Amniotic epithelial cell (primary cell): Measurements from ENCODE around the gene HYOU1.
"Not testable (repeated sequence)": the region's sequence is repeated elsewhere in the genome, so short reads cannot be mapped to it uniquely, and the experiment has no call there.

Experiments used
- DNase-seq: peaks from one replicate; pipeline ENCODE4 v3.0.0-alpha.2; 2010; ENCODE audit warnings: low read depth

Gene HYOU1

DNA sequence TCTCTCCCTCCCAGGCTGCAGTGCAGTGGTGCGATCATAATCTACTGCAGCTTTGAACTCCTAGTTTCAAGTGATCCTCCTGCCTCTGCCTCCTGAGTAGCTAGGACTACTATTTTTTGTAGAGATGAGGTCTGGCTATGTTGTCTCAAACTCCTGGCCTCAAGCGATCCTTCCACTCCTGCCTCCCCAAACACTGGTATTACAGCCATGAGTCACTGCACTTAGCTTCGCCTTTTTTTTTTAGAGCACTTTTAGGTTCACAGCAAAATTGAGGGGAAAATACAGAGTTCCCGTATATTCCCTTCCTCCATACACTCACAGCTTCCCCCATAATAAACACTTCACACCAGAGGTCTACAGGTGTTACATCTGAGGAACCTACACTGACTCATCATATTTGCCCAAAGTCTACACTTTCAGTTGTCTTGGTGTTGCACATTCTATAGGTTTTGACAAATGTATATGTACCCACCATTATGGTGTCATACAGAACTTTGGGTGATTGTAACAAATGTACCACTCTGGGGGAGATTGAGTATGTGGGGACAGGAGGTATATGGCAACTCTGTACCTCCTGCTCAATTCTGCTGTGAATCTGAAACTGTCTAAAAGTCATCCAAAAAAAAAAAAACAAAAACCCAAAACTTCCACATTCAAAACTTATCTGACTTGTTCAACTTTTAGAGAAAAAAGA lies 15.0 kb downstream of the HYOU1 start:
- no peak for DNase-seq

DNA sequence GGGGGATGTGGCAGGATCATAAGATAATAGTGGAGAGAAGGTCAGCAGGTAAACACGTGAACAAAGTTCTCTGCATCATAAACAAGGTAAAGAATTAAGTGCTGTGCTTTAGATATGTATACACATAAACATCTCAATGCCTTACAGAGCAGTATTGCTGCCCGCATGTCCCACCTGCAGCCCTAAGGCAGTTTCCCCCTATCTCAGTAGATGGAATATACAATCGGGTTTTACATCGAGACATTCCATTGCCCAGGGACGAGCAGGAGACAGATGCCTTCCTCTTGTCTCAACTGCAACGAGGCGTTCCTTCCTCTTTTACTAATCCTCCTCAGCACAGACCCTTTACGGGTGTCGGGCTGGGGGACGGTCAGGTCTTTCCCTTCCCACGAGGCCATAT lies 17.5 kb downstream of the HYOU1 start:
- not testable (repeated sequence) for DNase-seq

DNA sequence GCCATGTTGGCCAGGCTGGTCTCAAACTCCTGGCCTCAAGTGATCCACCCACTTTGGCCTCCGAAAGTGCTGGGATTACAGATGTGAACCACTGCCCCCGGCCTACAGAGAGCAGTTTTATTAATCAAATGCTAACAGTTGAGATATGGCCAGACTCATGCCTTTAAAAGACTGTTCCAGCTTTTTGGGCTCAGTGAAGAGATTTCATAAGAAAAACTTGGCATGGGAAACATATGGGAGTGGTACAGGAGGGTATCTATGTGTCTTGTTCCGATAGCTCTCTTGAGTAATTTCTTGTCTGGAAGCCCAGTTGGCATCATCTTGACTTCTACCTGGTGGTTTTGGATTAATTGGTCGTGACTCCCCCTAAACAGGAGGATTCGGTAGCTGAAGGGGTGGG lies 18.1 kb downstream of the HYOU1 start:
- no peak for DNase-seq

GRCh38 chr11:119034813-119035212 lies 22.2 kb downstream of the HYOU1 start:
- no peak for DNase-seq

- not testable (repeated sequence) for DNase-seq
Observed at GRCh38 chr11:119033421-119033820, 23.6 kb downstream of the HYOU1 start.

- DNase-seq, result no peak
Observed at GRCh38 chr11:119031912-119032280, 25.1 kb downstream of the HYOU1 start.

GRCh38 chr11:119030329-119031047 lies 26.5 kb downstream of the HYOU1 start, which contains the start of gene SLC37A4:
Gene SLC37A4, minus strand, starts transcription at chr11:119030877.
- DNase-seq, result peak; percentile 96

- DNase-seq, result no peak
Observed at GRCh38 chr11:119030029-119030328, 27.0 kb downstream of the HYOU1 start.

DNA sequence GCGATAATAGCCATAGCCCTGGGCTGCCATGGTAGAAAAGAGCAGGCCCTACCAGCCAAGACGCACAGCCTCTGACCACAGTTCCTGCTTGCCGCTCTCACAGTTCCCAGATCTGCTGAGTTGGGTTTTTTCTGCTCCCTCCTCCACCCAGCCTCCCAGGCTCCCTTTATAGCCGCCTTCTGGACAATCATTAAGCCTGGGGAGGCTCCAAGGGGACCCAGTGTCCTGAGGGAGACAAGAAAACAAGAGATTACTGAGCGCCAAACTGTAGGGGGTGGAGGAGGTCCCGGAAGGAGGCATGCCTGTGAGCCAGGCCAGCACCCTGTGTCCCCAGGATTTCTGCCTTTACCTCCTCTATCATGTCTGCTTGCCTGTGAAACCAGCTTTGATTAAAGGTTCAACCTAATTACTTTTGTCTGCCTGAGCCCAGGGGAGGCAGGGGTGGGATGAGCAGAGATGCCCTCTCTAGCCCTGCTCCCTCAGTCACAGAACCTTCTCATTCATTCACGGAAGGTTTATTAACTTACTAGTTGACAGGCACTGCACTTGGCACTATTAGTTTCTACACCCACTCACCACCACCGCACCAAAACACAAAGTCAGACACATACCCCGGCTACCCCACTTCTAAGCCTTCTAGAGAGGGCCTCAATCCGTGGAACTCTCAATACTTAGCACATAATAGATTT lies 27.5 kb downstream of the HYOU1 start:
- no peak for DNase-seq

GRCh38 chr11:119029069-119029339 lies 28.0 kb downstream of the HYOU1 start:
- no peak for DNase-seq

DNA sequence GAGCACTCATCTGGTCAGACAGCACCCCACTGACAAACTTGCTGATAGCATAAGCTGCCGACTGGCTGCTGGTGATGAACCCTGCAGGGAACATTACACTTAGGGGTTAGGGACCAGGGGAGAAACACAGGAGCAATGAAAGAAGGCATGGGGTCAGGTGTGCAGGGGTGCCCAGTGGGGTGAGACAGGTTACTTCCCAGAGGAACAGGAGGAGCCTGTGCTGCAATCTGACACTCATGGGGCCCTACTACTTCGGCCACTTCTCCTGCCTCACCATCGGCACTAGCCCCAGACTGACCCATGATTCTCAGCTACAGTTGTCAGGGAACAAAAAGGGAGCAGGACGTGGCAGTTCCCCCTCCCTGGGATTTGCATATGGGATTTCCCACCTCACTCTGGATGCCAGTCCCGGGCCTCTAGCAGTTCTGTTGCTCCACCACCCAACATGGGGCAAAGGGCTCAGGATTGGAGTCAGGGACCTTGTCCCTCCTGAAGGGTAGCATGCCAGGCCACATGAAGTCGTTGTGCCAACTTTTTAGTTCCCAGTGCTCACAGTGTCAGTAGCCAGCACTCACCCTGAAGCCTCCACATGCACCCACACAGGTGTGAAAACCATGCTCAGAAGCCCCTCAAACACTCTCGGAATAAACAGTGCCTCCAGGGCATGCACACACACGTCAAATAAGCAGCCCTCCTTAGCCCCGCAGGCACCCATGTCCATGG lies 28.5 kb downstream of the HYOU1 start:
- DNase-seq, result no peak

GRCh38 chr11:119027561-119028345 lies 29.3 kb downstream of the HYOU1 start:
- no peak for DNase-seq

DNA sequence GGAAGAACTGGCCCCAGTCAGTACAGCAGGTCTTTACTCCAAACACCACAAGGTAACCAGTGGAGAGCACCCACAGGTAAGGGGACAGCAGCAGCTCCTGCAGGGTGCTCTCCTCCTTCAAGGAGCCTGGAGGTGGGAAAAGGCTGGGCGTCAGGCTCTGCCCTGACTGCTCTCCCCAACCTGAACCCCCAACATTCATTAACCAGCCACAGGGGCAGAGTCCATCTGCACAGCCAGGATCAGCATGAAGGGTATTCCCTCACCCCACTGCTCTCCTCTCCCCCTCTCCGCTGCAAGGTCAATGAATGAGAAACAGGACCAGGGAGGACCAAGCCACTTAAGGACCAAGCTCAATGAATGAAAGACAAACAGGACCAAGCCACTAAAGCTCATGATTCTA lies 30.0 kb downstream of the HYOU1 start:
- DNase-seq, result no peak

GRCh38 chr11:119025978-119026766 lies 30.8 kb downstream of the HYOU1 start:
- no peak for DNase-seq

DNA sequence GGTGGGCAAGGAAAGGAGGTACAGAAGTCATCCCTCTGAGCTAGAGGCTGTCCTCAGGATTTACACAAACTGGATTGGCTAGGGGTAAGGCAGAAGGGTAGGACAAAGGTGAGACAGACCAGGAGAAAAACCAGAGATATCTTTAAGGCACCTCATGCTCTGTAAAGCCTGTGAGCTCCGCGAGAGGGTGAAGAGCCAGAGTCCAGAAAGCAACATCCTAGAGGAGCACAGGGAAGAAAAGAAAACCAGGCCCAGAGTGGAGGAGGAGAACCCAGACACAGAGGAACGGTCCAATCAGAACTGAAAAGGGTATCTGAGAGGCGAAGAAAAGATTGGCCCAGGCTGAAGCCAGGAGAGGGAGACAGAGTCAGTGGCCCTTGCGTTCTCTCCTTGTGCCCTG lies 31.5 kb downstream of the HYOU1 start:
- DNase-seq, result no peak

DNA sequence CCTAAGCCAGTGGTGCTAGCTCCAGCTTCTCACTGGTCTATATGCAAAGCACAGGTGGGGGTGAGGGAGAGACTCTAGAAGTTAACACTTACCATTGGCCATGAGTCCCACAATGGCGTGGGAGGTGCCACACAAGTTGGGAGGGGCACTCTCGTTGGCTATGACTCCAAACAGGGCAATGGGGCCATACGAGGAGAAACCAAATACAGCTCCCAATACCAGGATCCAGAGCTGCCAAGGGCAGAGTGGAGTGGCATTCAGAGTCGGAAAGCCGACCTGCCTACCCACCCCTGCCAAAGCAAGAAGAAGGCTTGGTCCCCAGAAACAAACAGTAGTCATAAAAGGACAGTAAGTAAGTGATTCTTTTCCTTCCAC lies 31.9 kb downstream of the HYOU1 start:
- no peak for DNase-seq

DNA sequence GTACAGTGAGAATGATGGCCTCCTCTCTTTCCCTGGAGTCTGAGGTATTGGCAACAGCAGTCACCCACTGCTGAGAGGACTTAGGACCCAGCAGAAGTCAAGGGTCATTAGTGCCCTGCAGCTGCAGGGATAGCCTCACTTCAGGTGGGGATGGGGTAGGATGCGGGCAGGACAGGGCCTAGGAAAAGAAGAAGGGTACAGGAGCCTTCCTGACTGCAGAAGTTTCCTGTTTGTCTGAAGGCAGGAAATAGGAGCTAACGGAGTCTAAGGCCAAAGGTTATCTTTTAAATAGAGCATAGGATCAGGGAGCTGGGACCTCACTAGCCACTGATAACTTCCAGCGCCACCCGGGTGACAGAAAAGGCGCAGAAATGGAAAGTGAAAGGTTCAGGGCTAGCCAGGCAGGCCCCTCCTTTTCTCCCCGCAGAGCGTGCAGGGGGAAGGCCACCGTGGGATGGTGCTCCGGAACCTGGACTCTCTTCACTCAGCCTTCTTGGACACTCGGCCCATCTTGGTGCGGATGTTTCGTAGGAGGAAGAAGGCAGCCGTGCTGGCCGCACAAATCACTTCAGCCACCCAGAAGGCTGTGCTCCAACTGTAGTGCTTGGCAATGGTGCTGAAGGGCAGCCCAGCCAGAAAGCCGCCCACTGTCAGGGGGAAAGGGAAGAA lies 32.4 kb downstream of the HYOU1 start:
- DNase-seq, result no peak

DNA sequence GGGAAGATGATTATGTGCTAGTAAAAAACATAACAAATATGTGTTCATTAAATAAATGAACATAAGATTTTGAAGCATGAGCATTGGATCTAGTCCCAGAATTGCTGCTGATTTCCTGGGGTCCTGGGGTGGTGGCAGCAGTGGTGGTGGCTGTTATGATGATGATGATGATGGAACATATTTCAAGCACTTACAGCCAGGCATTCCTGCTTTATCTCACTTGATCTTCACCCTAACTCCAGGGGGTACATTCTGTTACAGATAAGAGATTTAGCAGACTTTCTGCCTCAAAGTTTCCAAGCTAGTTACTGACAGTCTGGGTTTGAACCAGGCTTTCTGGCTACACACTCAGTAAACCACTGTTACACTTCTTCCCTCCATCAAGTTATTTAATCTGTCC lies 33.3 kb downstream of the HYOU1 start:
- DNase-seq, result peak; percentile 62

DNA sequence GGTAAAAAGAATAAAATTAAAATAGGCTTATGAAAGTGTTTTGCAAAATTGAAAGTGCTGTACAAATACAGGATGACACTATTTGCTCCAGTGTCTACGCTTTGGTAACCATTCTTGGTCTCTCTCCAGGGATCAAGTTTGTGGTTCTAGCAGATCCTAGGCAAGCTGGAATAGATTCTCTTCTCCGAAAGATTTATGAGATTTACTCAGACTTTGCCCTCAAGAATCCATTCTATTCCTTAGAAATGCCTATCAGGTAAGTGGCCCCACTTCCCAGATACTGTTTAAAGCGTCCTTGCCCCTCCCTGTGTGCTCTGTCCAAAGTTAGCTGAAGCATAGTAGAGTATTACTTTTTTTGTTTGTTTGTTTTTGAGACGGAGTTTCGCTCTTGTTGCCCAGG lies 35.4 kb downstream of the HYOU1 start:
- DNase-seq, result no peak

GRCh38 chr11:119019996-119020395 lies 37.0 kb downstream of the HYOU1 start:
- DNase-seq, result no peak
